Gastroesophageal sphincter (tissue), 3 donors: Measurements from ENCODE around the gene POLDIP2.

Experiments
- CTCF ChIP-seq, 4 experiments: fragments of 200-600 bp in 2 of 4; fragments of 450-650 bp in 2 of 4; sonication (generic) in 1 of 4; IDR thresholded peaks; one replicate each; pipeline ENCODE4 v1.5.1; 2017 to 2019; ENCODE audit warnings: antibody characterized with exemption in 4 of 4, mild to moderate bottlenecking in 2 of 4, moderate library complexity in 2 of 4
- POLR2A ChIP-seq, 2 donors: fragments of 450-650 bp; IDR thresholded peaks; one replicate each; pipeline ENCODE4 v1.6.1; 2017; ENCODE audit warnings: antibody characterized with exemption in 2 of 2, mild to moderate bottlenecking in 2 of 2, moderate library complexity in 1 of 2

GRCh38 chr17:28366605-28367004 lies 9.3 kb upstream of the POLDIP2 start:
- TF ChIP-seq POLR2A (IDR thresholded peaks at IDR 0.05) (no peak), CTCF (IDR thresholded peaks at IDR 0.05) (no peak)
